IMR-90 (cell line): ENCODE measurements around the gene ZNF366. TPM values are rescaled to one million over a fixed set of nuclear protein-coding genes. Genes with fewer than 3 reads are reported as not detected.

ENCODE experiments used
- ATAC-seq: fragments of 200-7000 bp; cut with Tn5 transposase; 2 replicates; pipeline ENCODE4 v1.9.1; 2020; ENCODE audit warnings: low read depth, mild to moderate bottlenecking, moderate library complexity
- BruUV-seq: library from RNA; stranded (reverse); fragments of 400-500 nt; replicated peaks from 2 replicates; lab custom pipeline; 2021; lab: Mats Ljungman, UMichigan
- CTCF ChIA-PET: fragments of 300-600 bp; formaldehyde crosslinking; extraction: SDS; loops from one replicate; lab custom pipeline; 2021; ENCODE audit warnings: antibody characterized with exemption; lab: Yijun Ruan, JAX
- POLR2A ChIA-PET: fragments of 300-600 bp; sonication (Branson Sonifier 250); formaldehyde crosslinking; loops from one replicate; lab custom pipeline; 2022; ENCODE audit warnings: antibody characterized with exemption; ENCODE audit not compliant: unreplicated experiment; lab: Charles Lee
- DNase-seq: peaks from one replicate; pipeline ENCODE4 v3.0.0; 2013
- H2AFZ ChIP-seq: replicated peaks from 2 replicates; pipeline ENCODE3; 2013; ENCODE audit warnings: low read length, mild to moderate bottlenecking; ENCODE audit not compliant: poor library complexity
- H2AK5ac ChIP-seq: 2 replicates; pipeline ENCODE4 v1.6.1; 2013; ENCODE audit warnings: low read depth, low read length, inconsistent platforms
- H2AK9ac ChIP-seq: replicated peaks from 2 replicates; pipeline ENCODE3; 2013; ENCODE audit warnings: mild to moderate bottlenecking, low read depth, low read length, moderate library complexity; ENCODE audit not compliant: poor library complexity
- H2BK120ac ChIP-seq: 2 replicates; pipeline ENCODE4 v1.6.1; 2013; ENCODE audit warnings: low read depth, low read length, inconsistent platforms
- H2BK15ac ChIP-seq: 3 replicates; pipeline ENCODE4 v1.6.1; 2013; ENCODE audit warnings: low read depth, low read length, inconsistent platforms
- H2BK20ac ChIP-seq: 2 replicates; pipeline ENCODE4 v1.6.1; 2013; ENCODE audit warnings: low read depth, mild to moderate bottlenecking, inconsistent platforms, low read length, moderate library complexity
- H2BK5ac ChIP-seq: 2 replicates; pipeline ENCODE4 v1.6.1; 2013; ENCODE audit warnings: mild to moderate bottlenecking, low read depth, low read length, inconsistent platforms; ENCODE audit not compliant: poor library complexity, severe bottlenecking
- H3K14ac ChIP-seq: replicated peaks from 2 replicates; pipeline ENCODE4 v1.6.1; 2013; ENCODE audit warnings: low read depth, low read length, inconsistent platforms
- H3K18ac ChIP-seq: 2 replicates; pipeline ENCODE4 v1.6.1; 2013; ENCODE audit warnings: low read depth, low read length, control low read depth
- H3K23ac ChIP-seq: 2 replicates; pipeline ENCODE4 v1.6.1; 2013; ENCODE audit warnings: low read depth, low read length, inconsistent platforms
- H3K27ac ChIP-seq: 2 replicates; pipeline ENCODE4 v1.5.1; 2013; ENCODE audit warnings: mild to moderate bottlenecking, control low read depth, low read length; ENCODE audit not compliant: insufficient read depth
- H3K27me3 ChIP-seq: 2 replicates; pipeline ENCODE4 v1.6.1; 2013; ENCODE audit warnings: low read length; ENCODE audit not compliant: control insufficient read depth, insufficient read depth
- H3K36me3 ChIP-seq: 2 replicates; pipeline ENCODE4 v1.6.1; 2013; ENCODE audit warnings: low read length, mixed read lengths; ENCODE audit not compliant: control insufficient read depth, insufficient read depth
- H3K4ac ChIP-seq: 2 replicates; pipeline ENCODE4 v1.6.1; 2013; ENCODE audit warnings: low read depth, low read length, inconsistent platforms
- H3K4me1 ChIP-seq: 2 replicates; pipeline ENCODE4 v1.6.1; 2013; ENCODE audit warnings: low read length, mixed read lengths; ENCODE audit not compliant: control insufficient read depth, insufficient read depth
- H3K4me2 ChIP-seq: 2 replicates; pipeline ENCODE4 v1.6.1; 2013; ENCODE audit warnings: low read depth, mild to moderate bottlenecking, control low read depth, low read length, moderate library complexity
- H3K4me3 ChIP-seq: 2 replicates; pipeline ENCODE4 v1.5.1; 2013; ENCODE audit warnings: low read depth, mild to moderate bottlenecking, control low read depth, low read length, moderate library complexity; ENCODE audit not compliant: insufficient read depth
- H3K56ac ChIP-seq: 2 replicates; pipeline ENCODE4 v1.6.1; 2013; ENCODE audit warnings: low read length, inconsistent platforms; ENCODE audit not compliant: insufficient read depth; ENCODE audit errors: extremely low read depth
- H3K79me1 ChIP-seq, 2 experiments: 2 replicates each; pipeline ENCODE4 v1.6.1; 2013; ENCODE audit warnings: low read length in 2 of 2, inconsistent platforms in 1 of 2, low read depth in 1 of 2
- H3K9ac ChIP-seq: 2 replicates; pipeline ENCODE4 v1.6.1; 2013; ENCODE audit warnings: low read depth, low read length, control low read depth
- H3K9me1 ChIP-seq: 2 replicates; pipeline ENCODE4 v1.6.1; 2013; ENCODE audit warnings: low read length, inconsistent platforms; ENCODE audit not compliant: insufficient read depth
- H3K9me3 ChIP-seq: 2 replicates; pipeline ENCODE4 v1.6.1; 2013; ENCODE audit warnings: low read length; ENCODE audit not compliant: control insufficient read depth, insufficient read depth
- H4K20me1 ChIP-seq: 2 replicates; pipeline ENCODE4 v1.6.1; 2013; ENCODE audit warnings: low read length, inconsistent platforms; ENCODE audit not compliant: insufficient read depth
- H4K5ac ChIP-seq: 2 replicates; pipeline ENCODE4 v1.6.1; 2013; ENCODE audit warnings: mild to moderate bottlenecking, low read depth, low read length, control low read depth
- H4K8ac ChIP-seq, 2 experiments: 2 replicates each; pipeline ENCODE4 v1.6.1; 2013; ENCODE audit warnings: low read depth in 2 of 2, low read length in 2 of 2, control low read depth in 1 of 2, inconsistent platforms in 1 of 2
- H4K91ac ChIP-seq: 2 replicates; pipeline ENCODE4 v1.6.1; 2013; ENCODE audit warnings: low read depth, low read length, inconsistent platforms; ENCODE audit not compliant: insufficient read depth
- CEBPB ChIP-seq: IDR thresholded peaks from 2 replicates; pipeline ENCODE4 v1.6.1; 2012; ENCODE audit warnings: low read depth, low read length, improper control_type of control experiment
- RFX5 ChIP-seq: IDR thresholded peaks from 2 replicates; pipeline ENCODE4 v1.8.0; 2012; ENCODE audit warnings: low read depth, mild to moderate bottlenecking, low read length, moderate library complexity
- WGBS, 2 experiments: methylation state at CpG; one replicate each; pipeline versions ENCODE4 v1.1.5 to v1.1.7; 2013; ENCODE audit warnings: missing lambda C conversion rate in 2 of 2; ENCODE audit not compliant: insufficient read length in 1 of 2; ENCODE audit errors: extremely low coverage in 2 of 2; 5-methylcytosine and 5-hydroxymethylcytosine counted together
- dilution Hi-C: fragments of 300-500 bp; cut with HindIII; formaldehyde crosslinking; loops from one replicate; pipeline ENCODE4 v1.14.3; 2018; ENCODE audit warnings: low sequenced_read_pairs; ENCODE audit not compliant: unreplicated experiment
- in situ Hi-C: fragments of 300-500 bp; cut with MboI; formaldehyde crosslinking; loops from 3 replicates; pipeline ENCODE4 v1.14.3; 2019; ENCODE audit warnings: low sequenced_read_pairs, inconsistent platforms, mixed read lengths
- intact Hi-C: fragments of 100-400 bp; cut with micrococcal nuclease; formaldehyde crosslinking; loops from 2 replicates; pipeline ENCODE4 v1.10.0; 2022
- polyA plus RNA-seq, 3 experiments: library from polyadenylated mRNA; depleted of rRNA; stranded (reverse); fragments of >200 nt; gene quantifications; 2 replicates each; pipeline ENCODE4 v1.2.3, GENCODE V29; 2012; ENCODE audit warnings: low replicate concordance in 1 of 3
- total RNA-seq: library from RNA; depleted of rRNA; stranded (reverse); fragments of >200 nt; gene quantifications from 2 replicates; pipeline ENCODE4 v1.2.3, GENCODE V29; 2012

ZNF366 gene
- total and polyA plus RNA-seq, 2 of the 4 experiments (the other 2 are of a cell fraction): not detected

GRCh38 chr5:72472666-72473422, 34.4 kb downstream of the ZNF366 start:
- ChIA-PET POLR2A (no interaction called here), CTCF (interaction anchor here (0.5 kb wide), 1 partner anchor 1733 kb away, joined by 3 read pairs; no protein-coding TSS in a partner anchor)
- intact Hi-C loops: no loop called here
- Histone ChIP-seq H3K4ac (no peak overlapping the region), H4K8ac (no peak overlapping the region), H3K56ac (no peak overlapping the region), H4K91ac (no peak overlapping the region), H3K36me3 (no peaks in the 10 kb centered on the region), H3K4me2 (no peak overlapping the region), H4K20me1 (no peaks in the 10 kb centered on the region), H4K5ac (no peak overlapping the region), H3K18ac (no peak overlapping the region), H3K79me1 (no peaks in the 10 kb centered on the region), H2BK20ac (no peak overlapping the region; the same call in 1 of the 2 replicates), H3K27me3 (no peaks in the 10 kb centered on the region), H2BK120ac (no peak overlapping the region), H2BK5ac (no peak overlapping the region), H2AK5ac (no peak overlapping the region), H2AK9ac (no peak overlapping the region), H3K27ac (no peak overlapping the region), H2AFZ (no peak overlapping the region), H3K23ac (no peak overlapping the region), H2BK15ac (no peak overlapping the region), H3K9me3 (no peaks in the 10 kb centered on the region), H3K9ac (no peak overlapping the region), H3K9me1 (peaks cover 2% of the 10 kb centered on the region; the same call in 1 of the 2 replicates), H3K4me3 (no peak overlapping the region), H3K4me1 (peaks cover 5% of the 10 kb centered on the region; the same call in 1 of the 2 replicates), H3K14ac (no peak overlapping the region)
- no TSS peak for BruUV-seq
- in situ Hi-C loops: no loop called here
- no peak for DNase-seq
- ATAC-seq: peak; percentile 14; the same call in 1 of the 2 replicates
- dilution Hi-C loops: no loop called here
- WGBS, 2 experiments: no CpG with 5 or more reads among the region's 6 CpGs
- TF ChIP-seq CEBPB (peak; percentile 73), RFX5 (no peak)
